M059J (cell line): Measurements from ENCODE around the gene LRRIQ3. TPM values are rescaled to one million over a fixed set of nuclear protein-coding genes. Genes with fewer than 3 reads are reported as not detected.
A peak's percentile ranks its signal among the peaks of the same experiment; 100 is the strongest.

Experiments
- DNase-seq: peaks from one replicate; pipeline ENCODE4 v3.0.0-alpha.2; 2012; ENCODE audit warnings: low read depth
- total RNA-seq: library from RNA; depleted of rRNA; stranded (reverse); fragments of >200 nt; shearing (Covaris generic); gene quantifications from 2 replicates; pipeline ENCODE4 v1.2.3, GENCODE V29; 2014; rRNA removed

Gene LRRIQ3
- total RNA-seq, 1 experiment from 2014 or later = 0.37 TPM

GRCh38 chr1:74107394-74107793 is 90.6 kb downstream of the LRRIQ3 start:
- DNase-seq = no peak

GRCh38 chr1:74091371-74091770 is 106.6 kb downstream of the LRRIQ3 start:
- DNase-seq = no peak

GRCh38 chr1:74083128-74083527 is 114.8 kb downstream of the LRRIQ3 start:
- no peak for DNase-seq

GRCh38 chr1:74065081-74065480 is 132.9 kb downstream of the LRRIQ3 start:
- DNase-seq = no peak

- DNase-seq = no peak
These were observed 140.3 kb downstream of the LRRIQ3 start for GRCh38 chr1:74057719-74058118.

- no peak for DNase-seq
These were observed 144.6 kb downstream of the LRRIQ3 start for GRCh38 chr1:74053407-74053806.

- DNase-seq = no peak
These were observed 147.6 kb downstream of the LRRIQ3 start for GRCh38 chr1:74050386-74050785.

- DNase-seq = no peak
These were observed 159.9 kb downstream of the LRRIQ3 start for GRCh38 chr1:74038042-74038441.

GRCh38 chr1:74012583-74012982 is 185.4 kb downstream of the LRRIQ3 start:
- no peak for DNase-seq

GRCh38 chr1:74011736-74012135 is 186.2 kb downstream of the LRRIQ3 start:
- no peak for DNase-seq

GRCh38 chr1:74010206-74010605 is 187.8 kb downstream of the LRRIQ3 start:
- peak; percentile 61 for DNase-seq

GRCh38 chr1:74005533-74005932 is 192.4 kb downstream of the LRRIQ3 start:
- no peak for DNase-seq

- no peak for DNase-seq
These were observed 194.2 kb downstream of the LRRIQ3 start for GRCh38 chr1:74003806-74004205.

GRCh38 chr1:73998348-73998959 is 199.5 kb downstream of the LRRIQ3 start:
- peak; percentile 24 for DNase-seq

GRCh38 chr1:73980324-73981040 is 217.5 kb downstream of the LRRIQ3 start:
- no peak for DNase-seq

- DNase-seq = no peak
These were observed 218.3 kb downstream of the LRRIQ3 start for GRCh38 chr1:73979684-73980083.

GRCh38 chr1:73978964-73979363 is 219.0 kb downstream of the LRRIQ3 start:
- no peak for DNase-seq

Other genes with a start within 250 kb of the LRRIQ3 start
- 12.3 and 16.5 TPM in 2 replicates for gene FPGT, start 66 bp upstream of the LRRIQ3 start, total RNA-seq
- gene TNNI3K, start 37.2 kb upstream of the LRRIQ3 start, total RNA-seq = not detected in 2 replicates